HCT116 (cell line): Measurements from ENCODE around the gene SND1.

Experiments
- TF ChIP-seq, protein P1 (sequence below), 3 experiments: fragments of 200-600 bp in 1 of 3; sonication (generic) in 1 of 3; IDR thresholded peaks in 2 of 3; conservative IDR thresholded peaks in 1 of 3; 2 replicates each; pipeline ENCODE4 v1.5.1; 2012 to 2017; ENCODE audit warnings: low read depth in 2 of 3, low read length in 2 of 3, antibody characterized with exemption in 1 of 3, borderline replicate concordance in 1 of 3, control low read depth in 1 of 3, mild to moderate bottlenecking in 1 of 3, mixed read lengths in 1 of 3, mixed run types in 1 of 3, moderate library complexity in 1 of 3; ENCODE audit not compliant: insufficient read depth in 1 of 3
- TF ChIP-seq, protein P2 (sequence below): IDR thresholded peaks from 2 replicates; pipeline ENCODE4 v1.6.1; 2012

GRCh38 chr7:127859330-127859729, 207.3 kb downstream of the SND1 start:
- TF ChIP-seq, protein P1, sequence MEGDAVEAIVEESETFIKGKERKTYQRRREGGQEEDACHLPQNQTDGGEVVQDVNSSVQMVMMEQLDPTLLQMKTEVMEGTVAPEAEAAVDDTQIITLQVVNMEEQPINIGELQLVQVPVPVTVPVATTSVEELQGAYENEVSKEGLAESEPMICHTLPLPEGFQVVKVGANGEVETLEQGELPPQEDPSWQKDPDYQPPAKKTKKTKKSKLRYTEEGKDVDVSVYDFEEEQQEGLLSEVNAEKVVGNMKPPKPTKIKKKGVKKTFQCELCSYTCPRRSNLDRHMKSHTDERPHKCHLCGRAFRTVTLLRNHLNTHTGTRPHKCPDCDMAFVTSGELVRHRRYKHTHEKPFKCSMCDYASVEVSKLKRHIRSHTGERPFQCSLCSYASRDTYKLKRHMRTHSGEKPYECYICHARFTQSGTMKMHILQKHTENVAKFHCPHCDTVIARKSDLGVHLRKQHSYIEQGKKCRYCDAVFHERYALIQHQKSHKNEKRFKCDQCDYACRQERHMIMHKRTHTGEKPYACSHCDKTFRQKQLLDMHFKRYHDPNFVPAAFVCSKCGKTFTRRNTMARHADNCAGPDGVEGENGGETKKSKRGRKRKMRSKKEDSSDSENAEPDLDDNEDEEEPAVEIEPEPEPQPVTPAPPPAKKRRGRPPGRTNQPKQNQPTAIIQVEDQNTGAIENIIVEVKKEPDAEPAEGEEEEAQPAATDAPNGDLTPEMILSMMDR (IDR thresholded peaks at IDR 0.05 in 2 of 3, conservative IDR thresholded peaks at IDR 0.05 in 1 of 3; ENCODE audit: borderline replicate concordance in 1 of 3, insufficient read depth in 1 of 3, low read depth in 2 of 3, low read length in 2 of 3): no peak
- TF ChIP-seq, protein P2, sequence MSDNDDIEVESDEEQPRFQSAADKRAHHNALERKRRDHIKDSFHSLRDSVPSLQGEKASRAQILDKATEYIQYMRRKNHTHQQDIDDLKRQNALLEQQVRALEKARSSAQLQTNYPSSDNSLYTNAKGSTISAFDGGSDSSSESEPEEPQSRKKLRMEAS: no peak
